ENCODE data around the gene AGR2.

DNA sequence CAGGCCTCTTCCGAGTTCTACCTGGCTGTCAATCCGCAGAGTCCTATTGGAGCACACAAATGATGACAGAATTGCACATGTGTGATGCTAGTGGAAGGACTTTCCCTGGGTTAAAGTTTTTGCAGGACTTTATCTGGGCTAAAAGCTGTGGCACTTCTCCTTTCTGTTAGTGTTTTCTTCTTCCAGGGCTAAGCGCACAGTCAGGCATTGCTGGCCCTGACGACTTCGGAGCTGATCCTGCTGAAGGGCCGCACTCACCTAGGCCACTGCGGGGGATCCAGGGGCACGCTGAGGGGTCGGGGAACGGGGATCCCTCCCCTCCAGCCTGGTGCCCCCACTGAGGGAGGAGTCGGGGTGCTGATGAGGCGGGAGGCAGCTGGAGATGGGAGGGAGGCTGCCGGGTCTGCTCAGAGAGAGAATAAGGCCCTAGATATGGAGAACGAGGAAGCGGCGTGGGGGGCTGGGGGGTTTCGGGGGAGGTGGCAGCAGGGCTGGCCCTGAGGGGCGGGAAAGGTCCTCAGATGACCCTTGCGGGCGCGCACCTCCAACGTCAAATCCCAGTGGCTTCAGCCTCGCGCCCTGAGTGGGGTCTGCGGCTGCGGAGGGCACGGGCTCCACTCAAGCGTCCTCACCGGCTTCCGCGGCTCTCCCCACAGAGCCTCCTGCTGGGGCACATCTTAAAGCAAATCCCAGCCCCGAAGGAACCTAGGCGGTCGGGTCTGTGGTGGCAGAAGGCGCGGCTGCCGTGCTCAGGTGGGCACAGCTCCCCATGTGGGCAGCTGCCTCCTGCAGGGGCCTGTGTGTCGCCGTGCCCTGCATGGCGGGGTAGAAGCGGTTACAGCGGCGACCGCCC, 46.0 kb upstream of the AGR2 start:
- TF ChIP-seq, protein P1, sequence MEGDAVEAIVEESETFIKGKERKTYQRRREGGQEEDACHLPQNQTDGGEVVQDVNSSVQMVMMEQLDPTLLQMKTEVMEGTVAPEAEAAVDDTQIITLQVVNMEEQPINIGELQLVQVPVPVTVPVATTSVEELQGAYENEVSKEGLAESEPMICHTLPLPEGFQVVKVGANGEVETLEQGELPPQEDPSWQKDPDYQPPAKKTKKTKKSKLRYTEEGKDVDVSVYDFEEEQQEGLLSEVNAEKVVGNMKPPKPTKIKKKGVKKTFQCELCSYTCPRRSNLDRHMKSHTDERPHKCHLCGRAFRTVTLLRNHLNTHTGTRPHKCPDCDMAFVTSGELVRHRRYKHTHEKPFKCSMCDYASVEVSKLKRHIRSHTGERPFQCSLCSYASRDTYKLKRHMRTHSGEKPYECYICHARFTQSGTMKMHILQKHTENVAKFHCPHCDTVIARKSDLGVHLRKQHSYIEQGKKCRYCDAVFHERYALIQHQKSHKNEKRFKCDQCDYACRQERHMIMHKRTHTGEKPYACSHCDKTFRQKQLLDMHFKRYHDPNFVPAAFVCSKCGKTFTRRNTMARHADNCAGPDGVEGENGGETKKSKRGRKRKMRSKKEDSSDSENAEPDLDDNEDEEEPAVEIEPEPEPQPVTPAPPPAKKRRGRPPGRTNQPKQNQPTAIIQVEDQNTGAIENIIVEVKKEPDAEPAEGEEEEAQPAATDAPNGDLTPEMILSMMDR (IDR thresholded peaks at IDR 0.05): no peak
- TF ChIP-seq POLR2A (IDR thresholded peaks at IDR 0.05) (no peak), EP300 (IDR thresholded peaks at IDR 0.05) (no peak)

Measured in stomach (tissue), 4 donors.